NCI-H2107 treated with DMSO at 0.1 percent for 48 hours (cell line): ENCODE measurements around the gene SLC4A5.

Source experiments
- DNase-seq: peaks from one replicate; lab custom pipeline; 2025; ENCODE audit not compliant: unreplicated experiment; lab: John Stamatoyannopoulos, UW

SLC4A5 gene

DNA sequence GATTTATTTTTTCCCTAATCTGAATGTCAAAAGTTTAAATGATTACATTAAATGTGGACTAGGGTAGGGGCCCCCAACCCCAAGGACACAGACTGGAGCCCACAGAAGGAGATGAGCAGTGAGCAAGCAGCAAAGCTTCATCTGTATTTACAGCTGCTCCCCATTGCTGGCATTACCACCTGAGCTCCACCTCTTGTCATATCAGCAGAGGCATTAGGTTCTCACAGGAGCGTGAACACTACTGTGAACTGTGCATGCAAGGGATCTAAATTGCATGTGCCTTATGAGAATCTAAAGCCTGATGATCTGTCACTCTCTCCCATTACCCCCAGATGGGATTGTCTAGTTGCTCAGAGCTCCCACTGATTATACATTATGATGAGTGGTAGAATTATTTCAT, 168.3 kb downstream of the SLC4A5 start:
- DNase-seq, result no peak

DNA sequence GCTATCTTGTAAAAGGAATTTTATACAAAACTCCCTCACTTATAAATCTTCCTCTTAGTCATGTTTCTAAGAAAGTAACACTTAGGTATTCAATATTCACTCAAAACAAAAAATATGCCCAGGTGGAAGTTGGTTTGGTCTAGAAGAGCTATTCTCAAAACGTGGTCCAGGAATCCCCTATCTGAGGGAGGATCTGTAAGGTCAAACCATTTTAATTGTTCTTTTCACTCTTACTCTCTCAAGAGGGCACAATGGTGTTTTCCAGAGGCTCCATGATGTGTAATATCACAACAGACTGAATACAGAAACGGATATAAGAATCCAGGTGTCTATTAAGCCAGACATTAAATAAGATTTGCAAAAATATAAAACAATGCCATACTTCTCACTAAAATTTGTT, 174.5 kb downstream of the SLC4A5 start:
- DNase-seq, result no peak
